ENCODE data around the gene SLC25A10. TPM values are rescaled to one million over a fixed set of nuclear protein-coding genes. Genes with fewer than 3 reads are reported as not detected.

SLC25A10 gene
- total RNA-seq, 1 experiment from 2014 or later: 30.9 TPM

DNA sequence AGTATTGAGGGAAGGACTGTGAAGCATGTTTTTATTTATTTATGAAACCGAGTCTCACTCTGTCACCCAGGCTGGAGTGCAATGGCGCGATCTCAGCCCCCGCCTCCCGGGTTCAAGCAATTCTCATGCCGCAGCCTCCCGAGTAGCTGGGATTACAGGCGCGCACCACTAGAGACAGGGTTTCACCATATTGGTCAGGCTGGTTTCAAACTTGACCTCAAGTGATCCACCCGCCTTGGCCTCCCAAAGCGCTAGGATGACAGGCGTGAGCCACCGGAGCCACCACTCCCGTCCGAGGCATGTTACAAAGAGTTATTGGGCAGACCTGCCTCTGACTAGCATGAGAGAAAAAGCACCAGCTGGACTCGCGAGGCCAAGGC is 5.9 kb upstream of the SLC25A10 start:
- peaks cover 26 to 62% (median 35%) of the 10 kb centered on the region in 3 experiments for H3K36me3 Mint-ChIP-seq (ENCODE audit: insufficient read depth in 1 of 3, low read depth in 3 of 3)
- Histone ChIP-seq H4K8ac (replicated peaks; ENCODE audit: insufficient read length, low read depth, low read length) (no peak overlapping the region), H2BK5ac (ENCODE audit: insufficient read length, low read length) (no peak overlapping the region), H2BK120ac (ENCODE audit: low read depth, low read length, poor library complexity, severe bottlenecking) (no peak overlapping the region), H2BK15ac (ENCODE audit: low read depth, low read length) (no peak overlapping the region), H3K4me1 (ENCODE audit: insufficient read depth, low read length) (peaks cover 4% of the 10 kb centered on the region; the same call in 1 of the 2 replicates), H3T11ph (ENCODE audit: low read length) (no peak overlapping the region), H3K9me3 (ENCODE audit: control insufficient read depth, low read depth, low read length) (no peaks in the 10 kb centered on the region), H2AFZ (ENCODE audit: low read length) (no peak overlapping the region), H3K56ac (ENCODE audit: insufficient read length, low read depth, low read length) (no peak overlapping the region), H3K14ac (ENCODE audit: insufficient read depth, low read length) (no peak overlapping the region), H3K4ac (ENCODE audit: low read depth, low read length) (no peak overlapping the region), H4K91ac (ENCODE audit: insufficient read length, low read depth, low read length) (no peak overlapping the region), H3K79me1 (ENCODE audit: insufficient read depth, low read depth, low read length, poor library complexity, severe bottlenecking) (peaks cover 8% of the 10 kb centered on the region), H4K20me1 (ENCODE audit: control insufficient read depth, insufficient read depth, insufficient read length) (no peaks in the 10 kb centered on the region), H3K79me2 (ENCODE audit: insufficient read depth, low read length) (peaks cover 8% of the 10 kb centered on the region; the same call in 1 of the 2 replicates), H4K5ac (ENCODE audit: insufficient read length, low read depth, low read length) (no peak overlapping the region), H3K27me3 (ENCODE audit: insufficient read depth, low read length) (no peaks in the 10 kb centered on the region), H2AK5ac (ENCODE audit: insufficient read length, low read length) (no peak overlapping the region), H3K9ac (ENCODE audit: extremely low read depth, insufficient read length, low read length) (no peak overlapping the region), H2BK12ac (ENCODE audit: insufficient read length, low read depth, low read length) (no peak overlapping the region), H2BK20ac (ENCODE audit: low read depth, low read length, poor library complexity, severe bottlenecking) (no peak overlapping the region), H3K18ac (ENCODE audit: insufficient read length, low read depth, low read length) (no peak overlapping the region), H3K4me2 (ENCODE audit: insufficient read depth, insufficient read length, low read length) (no peak overlapping the region), H3K27ac (ENCODE audit: insufficient read length, low read depth, low read length) (no peak overlapping the region), H3K23ac (ENCODE audit: insufficient read length, low read depth, low read length) (no peak overlapping the region), H3K23me2 (ENCODE audit: insufficient read length, low read depth, low read length, poor library complexity, severe bottlenecking) (peaks cover 29% of the 10 kb centered on the region)
- TF ChIP-seq, protein P1, sequence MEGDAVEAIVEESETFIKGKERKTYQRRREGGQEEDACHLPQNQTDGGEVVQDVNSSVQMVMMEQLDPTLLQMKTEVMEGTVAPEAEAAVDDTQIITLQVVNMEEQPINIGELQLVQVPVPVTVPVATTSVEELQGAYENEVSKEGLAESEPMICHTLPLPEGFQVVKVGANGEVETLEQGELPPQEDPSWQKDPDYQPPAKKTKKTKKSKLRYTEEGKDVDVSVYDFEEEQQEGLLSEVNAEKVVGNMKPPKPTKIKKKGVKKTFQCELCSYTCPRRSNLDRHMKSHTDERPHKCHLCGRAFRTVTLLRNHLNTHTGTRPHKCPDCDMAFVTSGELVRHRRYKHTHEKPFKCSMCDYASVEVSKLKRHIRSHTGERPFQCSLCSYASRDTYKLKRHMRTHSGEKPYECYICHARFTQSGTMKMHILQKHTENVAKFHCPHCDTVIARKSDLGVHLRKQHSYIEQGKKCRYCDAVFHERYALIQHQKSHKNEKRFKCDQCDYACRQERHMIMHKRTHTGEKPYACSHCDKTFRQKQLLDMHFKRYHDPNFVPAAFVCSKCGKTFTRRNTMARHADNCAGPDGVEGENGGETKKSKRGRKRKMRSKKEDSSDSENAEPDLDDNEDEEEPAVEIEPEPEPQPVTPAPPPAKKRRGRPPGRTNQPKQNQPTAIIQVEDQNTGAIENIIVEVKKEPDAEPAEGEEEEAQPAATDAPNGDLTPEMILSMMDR (conservative IDR thresholded peaks at IDR 0.05): no peak
- H3K4me1 Mint-ChIP-seq: peaks cover 16 to 27% of the 10 kb centered on the region in 2 experiments
- no peaks in the 10 kb centered on the region for H3K9me3 Mint-ChIP-seq
- H3K27ac Mint-ChIP-seq: peak overlapping the region in 1 of 3 experiments; percentile 44; a peak in 2 of 7 replicates
- H3K4me3 Mint-ChIP-seq: peak overlapping the region; percentile 49 to 69; a peak in 2 of 5 replicates
- H3K27me3 Mint-ChIP-seq (ENCODE audit: low read depth): no peaks in the 10 kb centered on the region; the same call in 1 of the 2 replicates
- no peak for DNase-seq
- no CpG with 5 or more reads among the region's 17 CpGs for WGBS (ENCODE audit: extremely low coverage, insufficient read length, low lambda C conversion rate)
